Measurements from ENCODE around the gene CDK2. TPM values are rescaled to one million over a fixed set of nuclear protein-coding genes. Genes with fewer than 3 reads are reported as not detected.

CDK2 gene
- total and polyA plus RNA-seq, 9 of the 15 experiments (the other 6 are each of a cell fraction or from before 2014, with no cell fraction given) = 17.4 to 213 (median 109) TPM

- Histone ChIP-seq H2AFZ (ENCODE audit: low read depth, low read length) (no peak overlapping the region), H3K27me3 (ENCODE audit: control insufficient read depth in 2 of 2, insufficient read depth in 2 of 2, low read length in 2 of 2) (no peaks in the 10 kb centered on the region), H3K27ac (ENCODE audit: extremely low read depth, low read depth, low read length) (no peak overlapping the region), H3K4me3 (no peak overlapping the region), H3K9ac (ENCODE audit: insufficient read depth in 1 of 2, low read depth in 2 of 2, low read length in 2 of 2) (no peak overlapping the region), H3K4me2 (ENCODE audit: insufficient read depth, low read length) (no peak overlapping the region), H3K36me3 (ENCODE audit: control insufficient read depth, insufficient read depth, low read length) (no peaks in the 10 kb centered on the region), H3K9me3 (replicated peaks; ENCODE audit: control insufficient read depth, insufficient read depth, low read depth, low read length) (no peaks in the 10 kb centered on the region), H4K20me1 (replicated peaks; ENCODE audit: control insufficient read depth, insufficient read depth, low read length) (no peaks in the 10 kb centered on the region), H3K9me1 (ENCODE audit: control insufficient read depth, insufficient read depth, low read length) (no peaks in the 10 kb centered on the region), H3K79me2 (ENCODE audit: control insufficient read depth, insufficient read depth, low read length) (no peaks in the 10 kb centered on the region), H3K4me1 (replicated peaks in 1 of 2; ENCODE audit: control insufficient read depth in 2 of 2, insufficient read depth in 2 of 2, low read length in 2 of 2) (peaks cover 0 to 2% of the 10 kb centered on the region in 2 experiments; a peak in 2 of 5 replicates)
- ChIA-PET POLR2A (interaction anchor here (0.9 to 1.8 kb wide), 2 partner anchors 9 to 28 kb away, joined by 3 to 6 read pairs; partner anchors contain the start of gene RAB5B), CTCF (ENCODE audit: low intra/inter-chr PET ratio) (no interaction called here)
- no peak for DNase-seq (ENCODE audit: extremely low read depth in 1 of 4, low spot score in 3 of 4)
- no peak for TF ChIP-seq FOXJ2 (tag; IDR thresholded peaks at IDR 0.05)
- TF ChIP-seq, protein P1, sequence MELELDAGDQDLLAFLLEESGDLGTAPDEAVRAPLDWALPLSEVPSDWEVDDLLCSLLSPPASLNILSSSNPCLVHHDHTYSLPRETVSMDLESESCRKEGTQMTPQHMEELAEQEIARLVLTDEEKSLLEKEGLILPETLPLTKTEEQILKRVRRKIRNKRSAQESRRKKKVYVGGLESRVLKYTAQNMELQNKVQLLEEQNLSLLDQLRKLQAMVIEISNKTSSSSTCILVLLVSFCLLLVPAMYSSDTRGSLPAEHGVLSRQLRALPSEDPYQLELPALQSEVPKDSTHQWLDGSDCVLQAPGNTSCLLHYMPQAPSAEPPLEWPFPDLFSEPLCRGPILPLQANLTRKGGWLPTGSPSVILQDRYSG (tag; conservative IDR thresholded peaks at IDR 0.05; ENCODE audit: low read depth) = no peak
- no peak for TF ChIP-seq SP1 (CRISPR knock-in tag; IDR thresholded peaks at IDR 0.05)
- no peak for TF ChIP-seq ILF3 (IDR thresholded peaks at IDR 0.05; ENCODE audit: borderline replicate concordance)
- TF ChIP-seq ZZZ3 (IDR thresholded peaks at IDR 0.05) = no peak
- no peak for TF ChIP-seq ETV1 (tag; conservative IDR thresholded peaks at IDR 0.05; ENCODE audit: low read depth)
- TF ChIP-seq CC2D1A (IDR thresholded peaks at IDR 0.05) = no peak
- no peak for TF ChIP-seq BRF1 (IDR thresholded peaks at IDR 0.05; ENCODE audit: borderline replicate concordance, extremely low read depth, insufficient read length)
- no peak for TF ChIP-seq SRF (CRISPR knock-in tag; IDR thresholded peaks at IDR 0.05)
- no peak for TF ChIP-seq MTA1 (IDR thresholded peaks at IDR 0.05; ENCODE audit: borderline replicate concordance)
- TF ChIP-seq BCL6 (CRISPR knock-in tag; IDR thresholded peaks at IDR 0.05) = no peak
- TF ChIP-seq MAFG (tag; conservative IDR thresholded peaks at IDR 0.05) = no peak
- no peak for TF ChIP-seq SRSF7 (optimal IDR thresholded peaks at IDR 0.05; ENCODE audit: low read depth, low read length)
- TF ChIP-seq ZNF263 (CRISPR knock-in tag; IDR thresholded peaks at IDR 0.05; ENCODE audit: borderline replicate concordance) = no peak
- no peak for TF ChIP-seq ZBTB8A (IDR thresholded peaks at IDR 0.05; ENCODE audit: partially characterized antibody)
- TF ChIP-seq HNRNPL (IDR thresholded peaks at IDR 0.05; ENCODE audit: low read depth, low read length) = no peak
- no peak for TF ChIP-seq BDP1 (IDR thresholded peaks at IDR 0.05; ENCODE audit: insufficient read depth, insufficient read length)
- TF ChIP-seq JUND (IDR thresholded peaks at IDR 0.05; ENCODE audit: borderline replicate concordance, low read depth, low read length) = no peak
- no peak for TF ChIP-seq JUND (tag; IDR thresholded peaks at IDR 0.05; ENCODE audit: borderline replicate concordance, low read depth, low read length)
- TF ChIP-seq GTF3C2 (IDR thresholded peaks at IDR 0.05; ENCODE audit: borderline replicate concordance, extremely low read depth, insufficient read length) = no peak
- in situ Hi-C loops (cut with MboI) (no loop called here), intact Hi-C loops (cut with micrococcal nuclease) (no loop called here)
- 61% methylated on average over 5 of the region's 6 CpGs for whole genome bisulfite sequencing (ENCODE audit: insufficient coverage, low coverage, missing lambda C conversion rate)
- no peak for FAIRE-seq
- BruUV-seq (replicated peaks) = no TSS peak
- no peak for ATAC-seq
These were observed 20.1 kb upstream of the CDK2 start for GRCh38 chr12:55946553-55946952.
